Measurements from ENCODE around the gene TSPAN14.

Gene TSPAN14

DNA sequence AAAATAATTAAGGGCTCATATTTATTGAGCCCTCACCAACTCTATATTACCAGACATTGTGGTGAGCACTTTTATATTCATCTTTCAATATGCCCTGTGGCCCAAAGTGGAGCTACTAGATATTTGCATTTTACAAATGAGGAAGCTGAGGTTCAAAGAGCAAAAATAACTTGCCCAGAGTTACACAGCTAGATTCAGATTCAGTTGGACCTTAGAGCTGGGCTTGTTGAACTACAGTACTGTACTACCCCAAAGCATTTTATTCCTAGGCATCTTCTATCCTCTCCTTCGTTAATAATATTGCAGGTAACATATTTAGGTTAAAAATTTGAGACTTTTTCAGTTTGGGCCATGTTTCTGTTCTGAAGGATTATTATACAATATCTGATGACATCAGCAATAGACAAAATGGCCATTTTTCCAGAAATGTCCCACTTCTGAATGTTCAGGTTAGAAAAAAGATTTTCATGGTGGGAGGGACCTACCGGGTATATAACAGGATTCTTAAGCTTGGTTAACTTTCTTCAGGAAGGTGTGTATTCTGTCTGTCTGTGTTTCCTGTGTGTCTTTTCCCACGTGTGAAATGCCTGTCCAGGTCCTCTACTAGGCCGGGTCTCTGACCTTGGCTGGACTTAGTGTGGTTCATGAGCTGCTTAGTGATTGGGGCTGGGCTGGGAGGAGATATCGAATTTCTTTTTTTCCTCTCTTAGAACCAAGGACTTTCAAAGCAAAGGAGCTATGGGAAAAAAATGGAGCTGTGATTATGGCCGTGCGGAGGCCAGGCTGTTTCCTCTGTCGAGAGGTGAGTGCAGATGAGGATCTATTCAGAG, 32.2 kb upstream of the TSPAN14 start:
- DNase-seq (ENCODE audit: low read depth) = no peak

DNA sequence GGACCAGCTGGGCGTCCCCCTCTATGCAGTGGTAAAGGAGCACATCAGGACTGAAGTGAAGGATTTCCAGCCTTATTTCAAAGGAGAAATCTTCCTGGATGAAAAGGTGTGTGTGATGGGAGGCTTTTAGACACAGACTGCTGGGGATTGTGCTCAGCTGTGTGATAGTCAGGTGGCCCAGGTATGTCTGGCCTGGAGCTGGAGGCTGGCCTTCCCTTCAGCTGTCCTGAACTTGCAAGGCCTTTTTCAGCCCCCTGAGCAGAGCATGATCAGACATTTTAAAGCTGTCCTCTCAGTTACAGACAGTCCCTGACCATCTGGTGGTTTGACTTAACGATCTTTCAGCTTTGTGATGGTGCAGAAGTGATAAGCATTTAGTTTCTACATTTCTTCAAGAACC, 28.2 kb upstream of the TSPAN14 start:
- no peak for DNase-seq (ENCODE audit: low read depth)

DNA sequence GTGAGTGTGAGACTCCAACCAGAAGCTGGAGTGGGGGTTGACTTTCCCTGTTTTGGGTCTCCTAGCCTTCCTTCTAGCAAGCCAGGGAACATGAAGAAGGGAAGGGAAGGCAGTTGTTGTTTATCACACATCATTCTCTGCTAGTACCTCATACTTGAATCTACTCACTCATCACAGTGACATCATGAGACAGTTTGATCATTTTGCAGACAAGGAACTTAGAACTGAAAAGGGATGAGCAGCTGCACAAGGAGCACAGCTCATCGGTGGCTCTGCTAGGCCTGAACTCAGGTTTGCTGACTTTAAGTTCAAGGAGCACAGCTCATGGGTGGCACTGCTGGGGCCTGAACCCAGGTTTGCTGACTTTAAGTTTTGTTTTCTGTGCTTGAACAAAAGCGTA, 26.6 kb upstream of the TSPAN14 start:
- no peak for DNase-seq (ENCODE audit: low read depth)

DNA sequence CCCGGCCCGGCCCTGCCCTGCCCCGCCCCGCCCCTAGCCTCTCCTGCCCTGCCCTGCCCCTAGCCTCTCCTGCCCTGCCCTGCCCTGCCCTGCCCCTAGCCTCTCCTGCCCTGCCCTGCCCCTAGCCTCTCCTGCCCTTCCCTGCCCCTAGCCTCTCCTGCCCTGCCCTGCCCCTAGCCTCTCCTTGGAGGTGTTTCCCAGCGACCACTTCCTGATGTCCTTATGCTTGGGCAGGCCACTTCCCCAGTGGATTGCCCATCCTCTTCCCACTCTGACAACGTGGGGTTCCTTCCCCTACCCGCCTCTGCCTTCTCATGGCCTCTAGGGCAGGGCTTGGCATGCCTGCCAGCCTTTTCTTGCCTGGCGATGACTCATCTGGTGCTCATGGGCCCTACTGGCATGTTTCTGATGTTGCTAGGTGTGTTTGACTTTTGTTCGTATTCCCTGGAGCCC, 24.6 kb upstream of the TSPAN14 start:
- DNase-seq (ENCODE audit: low read depth) = no peak

DNA sequence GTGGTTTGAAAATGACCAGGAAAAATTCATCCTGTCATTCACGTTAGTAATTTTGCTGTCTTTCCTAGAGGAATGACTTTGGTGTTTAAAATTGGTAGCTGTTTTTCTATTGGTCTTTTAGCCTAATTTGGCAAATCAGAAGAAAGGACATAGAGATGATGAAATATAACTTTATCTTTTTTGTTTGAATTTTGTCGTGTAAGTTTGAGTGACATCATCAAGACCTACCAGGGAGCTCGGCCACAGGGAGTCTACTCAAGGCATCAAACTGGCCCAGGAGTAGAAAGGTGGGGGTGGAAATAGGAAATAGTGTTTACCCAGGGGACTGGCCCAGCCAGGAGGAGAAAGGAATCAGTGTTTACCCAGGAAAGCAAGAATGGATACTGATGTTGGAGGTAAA, 21.0 kb upstream of the TSPAN14 start:
- DNase-seq (ENCODE audit: low read depth) = no peak

DNA sequence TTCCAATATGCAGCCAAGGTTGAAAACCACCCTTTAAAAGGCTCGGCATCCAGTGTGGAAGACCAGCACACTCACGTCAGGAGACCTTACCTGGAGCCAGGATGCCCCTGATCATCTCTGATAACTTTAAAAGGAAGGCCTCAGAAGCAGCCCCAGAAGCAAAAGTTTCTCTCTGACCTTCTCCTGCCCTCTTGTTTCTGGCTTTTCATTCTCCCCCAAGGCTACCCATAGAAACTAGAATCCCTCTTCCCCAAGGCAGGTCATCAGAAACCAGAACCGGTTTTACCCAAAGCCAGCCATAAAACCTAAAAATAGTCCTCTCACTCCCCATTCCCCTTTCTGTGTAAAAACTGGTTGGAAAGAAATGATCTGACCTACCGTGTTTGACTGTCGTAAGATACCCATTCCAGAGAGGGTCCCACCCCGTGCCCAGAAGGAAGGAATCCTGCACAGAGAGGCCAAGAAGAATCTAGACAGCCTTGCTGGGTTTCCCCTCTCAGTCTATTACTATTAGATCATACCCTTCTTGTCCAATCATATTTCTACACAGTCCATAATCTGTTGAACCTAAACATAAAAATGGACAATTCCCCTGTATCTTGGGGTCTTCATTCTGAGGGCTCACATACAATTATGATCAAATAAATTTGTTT, 17.5 kb upstream of the TSPAN14 start:
- no peak for DNase-seq (ENCODE audit: low read depth)

DNA sequence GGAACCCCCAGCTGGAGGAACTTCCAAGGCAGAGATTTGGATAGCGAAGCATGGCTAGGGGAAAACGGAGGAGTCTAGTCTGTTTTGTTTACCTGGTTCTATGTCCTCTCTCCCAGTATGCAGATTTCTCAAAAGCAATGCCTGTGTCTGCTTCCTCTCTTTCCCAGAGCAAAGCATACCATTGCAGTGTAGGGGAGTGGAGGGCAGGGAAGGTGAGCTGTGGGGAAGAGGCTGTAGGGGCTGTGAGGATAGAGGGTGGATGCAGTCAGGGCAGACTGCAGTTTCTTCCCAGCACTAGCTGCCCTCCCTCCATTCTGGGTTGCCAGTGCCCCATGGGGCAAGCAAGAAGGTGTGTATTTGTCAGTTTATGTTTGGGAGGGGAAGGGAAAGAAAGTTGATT, 16.9 kb upstream of the TSPAN14 start:
- DNase-seq (ENCODE audit: low read depth) = no peak

DNA sequence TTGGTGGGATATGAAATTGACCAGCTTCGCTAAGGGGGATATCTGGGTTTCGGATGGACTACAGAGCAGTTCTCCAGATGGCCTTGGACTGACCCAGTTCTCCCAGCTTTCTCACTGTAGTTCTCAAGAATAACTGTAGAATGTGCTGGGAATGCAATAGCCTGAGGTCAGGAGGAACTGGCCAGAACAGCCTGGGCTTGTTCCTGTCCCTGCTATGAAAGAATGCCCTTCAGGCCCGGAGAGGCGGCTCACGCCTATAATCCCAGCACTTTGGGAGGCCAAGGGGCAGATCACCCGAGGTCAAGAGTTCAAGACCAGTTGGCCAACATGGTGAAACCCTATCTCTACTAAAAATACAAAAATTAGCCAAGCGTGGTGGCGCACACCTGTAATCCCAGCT, 12.3 kb upstream of the TSPAN14 start:
- DNase-seq (ENCODE audit: low read depth) = no peak

DNA sequence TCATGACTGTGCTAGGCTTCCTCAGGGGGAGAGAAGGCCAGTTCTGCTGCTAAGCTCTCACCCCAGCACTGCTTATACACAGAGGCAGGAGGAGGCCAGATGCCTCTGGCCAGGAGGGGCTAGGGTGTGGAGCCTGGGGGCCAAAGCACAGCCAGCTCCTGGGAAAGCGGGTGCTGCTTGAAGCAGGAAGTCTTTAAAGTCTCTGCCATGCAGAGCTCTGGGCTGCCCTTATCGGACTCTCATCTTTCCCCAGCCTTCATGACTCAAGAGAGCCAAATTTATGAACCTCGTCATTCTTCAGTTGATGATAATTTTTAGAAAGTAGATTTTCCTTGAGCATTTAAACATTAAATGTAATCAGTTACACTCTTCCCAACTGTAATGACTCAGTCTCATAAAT, 11.2 kb upstream of the TSPAN14 start:
- DNase-seq (ENCODE audit: low read depth) = no peak

DNA sequence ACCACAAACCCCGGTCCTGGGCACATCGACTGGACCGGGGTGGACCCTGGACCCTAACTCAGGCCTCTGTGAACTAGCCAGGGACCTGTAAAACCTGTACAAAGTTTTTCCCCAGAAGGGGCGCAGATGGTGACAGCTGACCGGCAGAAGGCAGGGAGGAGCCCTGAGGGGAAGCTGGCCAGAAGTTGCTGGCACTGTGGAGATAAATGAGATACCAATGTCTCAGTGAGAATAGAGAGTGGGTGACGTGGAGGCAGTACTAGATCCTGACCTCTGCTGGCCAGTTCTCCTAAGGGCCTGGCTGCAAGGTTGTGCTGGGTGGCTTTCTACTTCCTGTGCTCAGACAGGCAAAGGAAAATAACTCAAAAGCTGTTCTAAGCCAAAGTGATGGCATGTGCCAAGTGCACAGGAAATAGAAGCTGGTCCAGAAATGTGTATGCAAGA, 10.6 kb upstream of the TSPAN14 start:
- no peak for DNase-seq (ENCODE audit: low read depth)

DNA sequence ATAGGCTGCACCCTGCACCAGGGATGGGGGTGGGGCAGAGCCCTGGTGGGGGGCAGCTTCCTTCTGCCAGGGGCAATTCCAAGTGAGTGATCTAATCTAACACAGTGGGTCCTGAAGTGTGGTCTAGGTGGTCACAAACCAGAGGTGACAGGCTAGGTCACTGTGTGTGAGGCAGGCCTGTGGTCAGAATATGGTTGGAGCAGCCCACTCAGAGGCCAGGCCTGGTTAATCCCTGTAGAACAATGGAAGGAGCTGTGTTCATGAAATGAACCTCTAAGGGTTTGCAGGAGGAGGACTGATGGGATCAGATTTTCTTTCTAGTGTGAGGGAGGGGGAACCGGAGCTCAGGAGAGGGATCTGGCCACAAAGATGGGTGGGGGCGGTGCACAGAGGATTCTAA, 10.0 kb upstream of the TSPAN14 start:
- no peak for DNase-seq (ENCODE audit: low read depth)

DNA sequence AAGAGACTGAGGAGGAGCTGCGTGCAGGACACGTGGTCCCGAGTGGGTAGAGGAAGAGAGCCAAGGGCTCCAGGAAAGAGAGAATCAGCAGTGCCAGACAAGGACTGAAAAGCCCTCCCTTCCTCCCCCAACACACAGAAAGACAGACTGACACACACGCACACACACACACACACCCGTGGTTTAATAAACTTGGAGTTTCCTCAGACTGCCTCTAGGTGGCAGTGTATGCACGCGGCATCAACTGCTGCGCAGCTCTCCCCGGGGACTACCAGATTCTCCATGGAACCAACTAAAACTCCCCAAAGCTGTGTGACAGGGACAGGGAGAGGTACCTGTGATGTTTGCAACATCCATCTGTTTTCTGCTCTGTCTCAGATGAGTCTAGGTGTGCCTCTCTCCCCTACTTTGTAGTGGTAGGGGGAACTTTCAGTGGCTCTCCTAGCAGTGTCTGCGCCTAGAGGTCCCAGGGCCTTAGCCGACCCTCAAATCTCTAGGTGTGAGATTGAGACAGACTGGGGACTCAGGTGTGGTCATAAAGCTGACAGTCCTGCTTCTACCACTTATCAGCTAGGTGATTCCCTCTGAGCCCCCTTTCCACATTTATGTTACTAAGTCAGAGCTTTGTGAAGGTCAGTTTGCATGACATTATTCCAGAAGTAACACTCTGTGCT, 9.3 kb upstream of the TSPAN14 start:
- peak; percentile 57 for DNase-seq (ENCODE audit: low read depth)

DNA sequence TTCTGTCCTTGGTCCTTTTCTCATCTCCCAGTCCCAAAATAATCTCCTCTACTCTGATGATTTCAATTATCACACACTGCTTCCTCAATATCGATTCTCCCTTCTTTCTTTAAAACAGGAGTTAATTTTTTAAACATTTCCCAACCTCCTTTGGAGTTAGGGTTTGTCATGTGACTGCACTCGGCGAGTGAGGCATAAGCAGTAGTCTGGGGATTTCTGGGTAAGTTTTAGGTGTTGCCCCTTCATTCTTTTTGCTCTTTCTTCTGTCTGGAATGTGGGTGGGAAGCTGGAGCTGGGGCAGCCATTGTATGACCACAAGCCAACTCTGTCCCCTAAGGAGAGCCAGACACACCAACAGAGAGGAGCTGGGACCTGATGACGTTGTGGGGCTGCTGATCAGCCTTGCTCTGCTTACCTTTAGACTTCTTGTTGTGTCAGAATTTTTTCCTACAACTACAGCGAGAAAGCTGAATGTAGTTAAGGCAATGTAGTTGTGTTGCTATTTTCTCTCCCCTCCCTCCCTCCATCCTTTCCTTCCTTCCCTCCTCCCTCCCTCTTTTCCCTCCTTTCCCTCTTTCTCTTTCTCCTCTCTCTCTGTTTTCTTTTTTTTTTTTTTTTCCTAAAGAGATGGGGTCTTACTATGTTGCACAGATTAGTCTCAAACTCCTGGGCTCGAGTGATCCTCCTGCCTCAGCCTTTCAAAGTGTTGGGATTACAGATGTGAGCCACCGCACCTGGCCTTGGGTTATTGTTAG, 6.5 kb upstream of the TSPAN14 start:
- DNase-seq (ENCODE audit: low read depth) = no peak

DNA sequence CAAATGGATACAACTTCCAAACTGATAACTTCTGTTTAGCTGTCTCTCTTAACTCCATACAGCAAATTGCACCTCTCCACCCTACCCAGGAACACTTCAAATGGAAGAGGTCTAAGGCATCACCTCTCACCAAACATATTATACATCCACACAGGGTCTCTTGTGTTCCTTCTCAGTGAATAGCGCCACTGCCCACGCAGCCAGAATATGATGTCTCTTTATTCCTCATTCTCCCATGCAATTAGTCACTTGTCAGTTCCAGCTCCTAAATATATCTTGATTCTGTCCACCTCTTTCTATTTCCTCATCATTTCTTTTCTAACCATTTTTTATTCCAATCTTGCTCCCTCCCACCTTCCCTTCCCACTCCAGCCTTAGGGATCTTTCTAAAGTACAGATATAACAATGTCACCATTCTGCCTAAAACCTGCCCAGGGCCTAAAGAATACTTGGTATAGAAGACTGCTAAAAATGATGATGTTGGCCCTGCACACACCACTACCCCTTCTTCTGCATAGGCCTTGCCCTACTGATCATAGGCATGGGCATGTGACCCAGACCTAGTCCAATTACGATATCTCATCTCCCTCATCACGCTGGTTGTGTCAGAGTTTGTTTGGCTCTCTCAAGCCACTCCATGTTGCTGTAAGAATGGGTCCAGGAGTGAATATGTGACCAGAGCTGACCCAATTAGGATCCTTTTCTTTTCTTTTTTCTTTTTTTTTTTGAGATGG, 5.7 kb upstream of the TSPAN14 start:
- no peak for DNase-seq (ENCODE audit: low read depth)

DNA sequence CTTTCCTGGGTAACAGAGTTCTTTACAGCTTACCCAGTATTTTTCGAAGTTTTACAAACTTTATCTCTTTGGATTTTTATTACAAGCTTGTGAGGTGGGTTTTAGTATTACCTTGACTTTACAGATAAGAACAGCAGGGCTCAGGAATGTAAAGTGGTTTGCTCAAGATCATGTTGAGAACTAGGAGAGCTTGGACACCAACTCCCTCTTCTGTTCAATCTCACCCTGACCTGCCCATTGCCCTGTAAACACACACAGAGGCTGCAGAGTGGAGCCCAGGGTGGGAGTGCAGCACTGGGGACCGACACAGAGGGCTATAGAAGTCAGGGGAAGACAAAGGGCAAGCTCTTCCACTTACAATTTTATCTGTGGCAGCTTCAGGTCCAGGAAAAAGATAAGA, 4.6 kb upstream of the TSPAN14 start:
- no peak for DNase-seq (ENCODE audit: low read depth)

DNA sequence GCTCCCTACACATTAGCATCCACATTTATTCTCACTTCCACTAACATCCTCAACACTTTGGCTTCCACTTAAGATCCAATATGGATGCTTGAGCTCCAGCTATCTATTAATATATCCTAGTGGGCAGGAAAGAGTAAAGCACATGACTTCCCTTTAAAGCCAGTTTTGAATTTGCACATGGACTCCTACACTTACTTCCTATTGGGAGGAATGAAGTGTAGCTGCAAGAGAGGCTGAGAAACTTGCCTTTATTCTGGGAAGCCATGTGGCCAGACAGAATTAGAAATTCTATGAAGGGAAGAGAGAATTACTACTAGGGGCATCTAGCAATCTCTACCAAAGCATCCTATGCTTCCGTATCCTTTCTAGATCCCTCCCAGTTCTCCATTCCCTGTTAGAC, 3.0 kb upstream of the TSPAN14 start:
- DNase-seq (ENCODE audit: low read depth) = no peak

DNA sequence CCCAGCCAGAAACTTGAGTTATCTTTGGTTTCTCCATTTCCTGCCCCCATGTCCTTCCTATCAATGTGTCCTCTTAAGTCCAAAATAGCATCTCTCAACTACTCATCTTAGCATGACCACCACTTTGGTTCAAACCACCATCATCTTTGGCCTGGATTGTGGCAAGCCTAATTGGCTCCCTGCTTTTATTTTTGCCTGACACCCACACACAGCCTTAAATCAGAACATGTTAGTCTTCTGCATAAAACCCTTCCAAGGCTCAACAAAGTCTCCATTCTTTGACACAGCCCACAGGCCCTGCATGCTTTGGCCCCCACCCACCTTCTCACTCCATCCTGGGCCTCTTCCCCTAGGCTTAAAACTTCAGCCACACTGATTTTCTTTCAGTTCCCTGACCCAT, 2.0 kb upstream of the TSPAN14 start:
- DNase-seq (ENCODE audit: low read depth) = no peak

DNA sequence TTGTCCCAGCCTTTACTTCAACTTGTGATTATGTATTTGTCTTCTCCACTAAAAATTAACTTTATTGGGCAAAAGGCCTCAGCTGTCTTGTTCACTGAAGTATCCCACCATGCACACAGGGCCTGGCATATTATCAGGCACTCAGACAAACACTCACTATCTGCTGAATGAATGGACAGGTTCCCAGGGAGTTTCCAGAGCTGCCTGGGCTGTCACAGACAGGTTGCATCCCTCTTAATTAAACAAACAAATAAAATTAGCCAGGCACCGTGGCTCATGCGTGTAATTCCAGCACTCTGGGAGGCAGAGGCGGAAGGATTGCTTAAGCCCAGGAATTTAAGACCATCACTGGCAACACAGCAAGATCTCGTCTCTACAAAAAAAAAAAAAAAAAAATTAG, 1.5 kb upstream of the TSPAN14 start:
- no peak for DNase-seq (ENCODE audit: low read depth)

DNA sequence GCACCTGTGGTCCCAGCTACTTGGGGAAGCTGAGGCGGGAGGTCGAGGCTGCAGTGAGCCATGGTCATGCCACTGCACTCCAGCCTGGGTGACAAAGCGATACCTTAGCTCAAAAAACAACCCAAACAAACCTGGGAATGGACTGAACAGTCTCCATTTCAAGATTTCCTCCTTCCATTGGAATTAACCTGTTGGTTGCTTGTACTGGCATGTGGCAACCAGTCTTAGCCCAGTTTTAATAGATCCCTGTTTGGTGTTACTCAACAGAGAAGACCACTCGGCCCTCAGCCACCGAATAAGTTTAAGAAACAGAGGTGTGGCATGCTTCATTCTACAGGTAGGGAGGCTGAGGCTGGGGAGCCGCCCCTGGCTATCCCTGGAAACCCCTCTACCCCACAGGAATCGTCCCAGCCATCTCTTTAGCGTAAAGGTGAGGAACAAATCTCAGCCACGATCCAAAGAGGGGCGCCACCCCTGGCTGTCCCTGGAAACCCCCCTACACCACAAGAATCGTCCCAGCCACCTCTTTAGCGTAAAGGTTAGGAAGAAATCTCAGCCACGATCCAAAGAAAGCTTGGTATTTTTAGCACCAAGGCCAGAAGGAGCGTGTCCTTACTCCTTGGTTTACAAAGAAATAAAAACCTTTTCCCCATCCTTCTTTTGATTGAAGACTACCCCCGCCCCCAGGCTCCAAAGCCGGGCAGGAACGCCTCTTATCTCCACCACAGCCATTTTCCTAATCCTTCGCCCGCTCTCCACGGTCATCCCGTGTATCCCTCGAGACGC, 861 bp upstream of the TSPAN14 start:
- no peak for DNase-seq (ENCODE audit: low read depth)

DNA sequence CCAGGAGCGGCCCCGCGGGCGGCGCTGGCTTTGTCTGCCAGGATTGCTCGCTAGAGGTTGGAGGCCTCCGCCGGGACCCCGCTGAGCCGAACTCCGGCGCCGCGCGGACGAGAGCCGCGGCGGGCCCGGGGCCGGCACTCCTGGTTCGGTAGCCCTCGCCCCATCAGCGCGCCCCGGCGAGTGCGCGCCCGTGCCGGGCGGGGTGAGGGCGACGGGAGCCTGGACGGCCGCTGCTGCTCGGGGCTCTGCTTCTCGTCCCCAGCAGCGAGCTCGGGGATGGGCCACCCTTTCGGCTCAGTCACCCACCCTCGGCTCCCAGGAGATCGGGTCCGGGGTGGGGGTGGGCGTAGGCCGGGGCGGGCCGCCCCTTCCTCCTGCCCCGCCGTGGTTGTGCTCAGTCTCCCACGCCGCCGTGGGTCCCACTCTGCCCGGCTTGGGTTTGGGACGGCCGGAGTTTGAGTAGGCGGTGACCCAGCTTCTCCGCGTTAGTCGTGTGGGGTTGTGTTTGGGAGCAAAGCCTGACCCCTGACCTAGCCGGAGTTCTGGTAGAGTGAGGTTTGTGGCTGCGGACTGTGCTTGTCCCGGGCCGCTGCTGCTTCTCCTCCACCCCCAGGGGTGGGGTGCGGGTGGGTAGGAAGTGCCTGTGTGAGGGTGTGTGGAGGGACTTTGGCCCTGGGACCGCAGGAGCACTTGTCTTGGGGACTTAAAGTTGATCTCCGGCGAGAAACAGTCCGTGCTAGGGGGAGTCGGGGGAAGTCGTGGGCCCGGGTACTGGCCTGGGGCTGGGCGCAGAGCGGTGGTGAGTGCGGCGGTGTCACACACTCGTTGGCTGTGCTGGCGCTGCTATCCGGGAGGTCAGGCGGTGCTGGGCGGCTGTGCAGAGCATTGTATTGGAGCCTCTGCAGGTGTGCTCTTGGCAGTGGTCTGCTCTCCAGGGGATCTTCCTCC, 677 bp downstream of the TSPAN14 start:
- DNase-seq (ENCODE audit: low read depth) = no peak

Data from stimulated activated CD8-positive, alpha-beta memory T cell treated with anti-CD3 and anti-CD28 coated beads, Interleukin-12 subunit alpha, Interleukin-12 subunit beta, amount 100 ng/mL, for 1 hour (primary cell).